ENCODE measurements around the gene SLCO3A1.

GRCh38 chr15:92166751-92167405 lies 313.4 kb downstream of the SLCO3A1 start:
- TF ChIP-seq POLR2AphosphoS5 (IDR thresholded peaks at IDR 0.05; ENCODE audit: insufficient read depth in 1 of 2, low read depth in 1 of 2) = peak in 1 of 2 donors; percentile 32
- TF ChIP-seq CTCF (IDR thresholded peaks at IDR 0.05) = no peak
- TF ChIP-seq POLR2A (IDR thresholded peaks at IDR 0.05) = no peak
